ENCODE results near the gene C2CD4C.

DNA sequence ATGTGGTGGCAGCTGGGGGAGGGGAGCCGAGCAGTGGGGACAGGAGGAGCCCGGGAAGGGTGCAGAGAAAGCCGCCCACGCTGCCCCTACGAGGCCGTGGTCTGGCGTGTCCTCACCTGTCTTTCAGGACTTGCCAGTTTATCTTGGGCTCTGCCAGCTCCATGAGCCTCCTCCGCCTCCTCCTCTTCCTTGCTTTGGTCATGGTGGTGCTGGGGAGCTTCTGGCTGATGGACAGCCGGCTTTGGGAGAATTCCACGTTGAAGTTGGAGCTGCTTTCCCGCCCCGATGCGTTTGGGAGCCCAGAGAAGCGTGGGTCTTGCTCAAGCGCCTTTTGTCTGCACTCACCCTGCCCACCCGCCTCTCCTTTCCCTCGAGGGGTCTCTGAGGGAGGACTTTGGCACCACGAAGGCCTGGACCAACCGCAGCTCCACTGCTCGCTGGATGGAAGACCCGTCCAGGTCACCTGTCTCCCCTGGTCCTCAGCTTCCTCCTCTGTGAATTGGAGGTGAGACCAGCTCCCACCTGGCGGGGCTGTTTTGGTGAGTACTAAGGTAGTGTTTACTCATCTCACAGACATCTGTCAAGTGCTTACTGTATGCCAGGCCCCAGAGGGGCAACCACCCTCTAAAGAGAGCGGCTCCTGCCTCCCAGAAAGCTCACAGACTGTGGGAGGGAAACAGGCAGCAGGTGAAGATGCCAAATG is 34.6 kb downstream of the C2CD4C start:
- no peak for TF ChIP-seq TCF7 (CRISPR knock-in tag; IDR thresholded peaks at IDR 0.05; ENCODE audit: low read depth)
- no peak for TF ChIP-seq JUN (CRISPR knock-in tag; IDR thresholded peaks at IDR 0.05)
- no peak for TF ChIP-seq MXD4 (CRISPR knock-in tag; IDR thresholded peaks at IDR 0.05; ENCODE audit: borderline replicate concordance)
- TF ChIP-seq, protein P1, sequence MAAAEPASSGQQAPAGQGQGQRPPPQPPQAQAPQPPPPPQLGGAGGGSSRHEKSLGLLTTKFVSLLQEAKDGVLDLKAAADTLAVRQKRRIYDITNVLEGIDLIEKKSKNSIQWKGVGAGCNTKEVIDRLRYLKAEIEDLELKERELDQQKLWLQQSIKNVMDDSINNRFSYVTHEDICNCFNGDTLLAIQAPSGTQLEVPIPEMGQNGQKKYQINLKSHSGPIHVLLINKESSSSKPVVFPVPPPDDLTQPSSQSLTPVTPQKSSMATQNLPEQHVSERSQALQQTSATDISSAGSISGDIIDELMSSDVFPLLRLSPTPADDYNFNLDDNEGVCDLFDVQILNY (CRISPR knock-in tag; IDR thresholded peaks at IDR 0.05): no peak
- TF ChIP-seq CTCF (IDR thresholded peaks at IDR 0.05): no peak
- TF ChIP-seq NR2C2 (CRISPR knock-in tag; IDR thresholded peaks at IDR 0.05): no peak
- TF ChIP-seq NR3C1 (CRISPR knock-in tag; conservative IDR thresholded peaks at IDR 0.05; ENCODE audit: low read depth): no peak
- no peak for TF ChIP-seq USF1 (CRISPR knock-in tag; IDR thresholded peaks at IDR 0.05)
- no peak for TF ChIP-seq NFE2L1 (CRISPR knock-in tag; IDR thresholded peaks at IDR 0.05)
- TF ChIP-seq ZBTB21 (CRISPR knock-in tag; IDR thresholded peaks at IDR 0.05; ENCODE audit: borderline replicate concordance): no peak
- TF ChIP-seq GABPB1 (CRISPR knock-in tag; IDR thresholded peaks at IDR 0.05): no peak
- TF ChIP-seq CREB1 (CRISPR knock-in tag; IDR thresholded peaks at IDR 0.05): no peak
- TF ChIP-seq MLX (CRISPR knock-in tag; IDR thresholded peaks at IDR 0.05): no peak

Data from WTC11 (cell line).